ENCODE data around the gene BLOC1S2. TPM values are rescaled to one million over a fixed set of nuclear protein-coding genes. Genes with fewer than 3 reads are reported as not detected.

BLOC1S2 gene
- total RNA-seq (10 to 100 TPM; 36.7 to 49.2 TPM), polyA plus RNA-seq (ENCODE audit: insufficient read length in 6 of 6) (10 to 100 TPM; 27.3 to 31.7 (median 29.0) TPM)
- long read RNA-seq, donor 1, transcript BLOC1S2-203 (4 exons, 2,024 nt): minor isoform, 10 of 45 reads
- long read RNA-seq, donor 1, transcript BLOC1S2-202 (5 exons, 1,249 nt): major isoform, 24 of 45 reads
- long read RNA-seq, donor 1, partial matches to known transcripts: 9 of 45 reads
- long read RNA-seq, donor 1, other reads (novel, unspliced or antisense): 0 of 45 reads
- long read RNA-seq, donor 2, transcript BLOC1S2-202 (5 exons, 1,249 nt): major isoform, 17 of 19 reads
- long read RNA-seq, donor 2, partial matches to known transcripts: 0 of 19 reads
- long read RNA-seq, donor 2, other reads (novel, unspliced or antisense): 0 of 19 reads
- long read RNA-seq, donor 3, transcript BLOC1S2-202 (5 exons, 1,249 nt): major isoform, 13 of 29 reads
- long read RNA-seq, donor 3, transcript BLOC1S2-203 (4 exons, 2,024 nt): minor isoform, 7 of 29 reads
- long read RNA-seq, donor 3, partial matches to known transcripts: 9 of 29 reads
- long read RNA-seq, donor 3, other reads (novel, unspliced or antisense): 0 of 29 reads
- long read RNA-seq, donor 4, transcript BLOC1S2-202 (5 exons, 1,249 nt): major isoform, 21 of 30 reads
- long read RNA-seq, donor 4, partial matches to known transcripts: 3 of 30 reads
- long read RNA-seq, donor 4, other reads (novel, unspliced or antisense): 3 of 30 reads
- long read RNA-seq, donor 5, transcript BLOC1S2-202 (5 exons, 1,249 nt): major isoform, 18 of 39 reads
- long read RNA-seq, donor 5, transcript BLOC1S2-203 (4 exons, 2,024 nt): minor isoform, 10 of 39 reads
- long read RNA-seq, donor 5, partial matches to known transcripts: 10 of 39 reads
- long read RNA-seq, donor 5, other reads (novel, unspliced or antisense): 0 of 39 reads
- long read RNA-seq, donor 6, transcript BLOC1S2-203 (4 exons, 2,024 nt): minor isoform, 9 of 31 reads
- long read RNA-seq, donor 6, transcript BLOC1S2-202 (5 exons, 1,249 nt): major isoform, 22 of 31 reads
- long read RNA-seq, donor 6, partial matches to known transcripts: 0 of 31 reads
- long read RNA-seq, donor 6, other reads (novel, unspliced or antisense): 0 of 31 reads
- long read RNA-seq, donor 7, transcript BLOC1S2-202 (5 exons, 1,249 nt): major isoform, 19 of 29 reads
- long read RNA-seq, donor 7, partial matches to known transcripts: 6 of 29 reads
- long read RNA-seq, donor 7, other reads (novel, unspliced or antisense): 0 of 29 reads
- long read RNA-seq, donor 8, transcript BLOC1S2-202 (5 exons, 1,249 nt): major isoform, 12 of 16 reads
- long read RNA-seq, donor 8, partial matches to known transcripts: 0 of 16 reads
- long read RNA-seq, donor 8, other reads (novel, unspliced or antisense): 0 of 16 reads
- long read RNA-seq, donor 9, partial matches to known transcripts: 0 of 1 reads
- long read RNA-seq, donor 9, other reads (novel, unspliced or antisense): 0 of 1 reads
- long read RNA-seq, donor 10, transcript BLOC1S2-202 (5 exons, 1,249 nt): major isoform, 36 of 42 reads
- long read RNA-seq, donor 10, partial matches to known transcripts: 0 of 42 reads
- long read RNA-seq, donor 10, other reads (novel, unspliced or antisense): 3 of 42 reads
- long read RNA-seq, donor 11, transcript BLOC1S2-202 (5 exons, 1,249 nt): major isoform, 36 of 63 reads
- long read RNA-seq, donor 11, transcript BLOC1S2-203 (4 exons, 2,024 nt): minor isoform, 27 of 63 reads
- long read RNA-seq, donor 11, partial matches to known transcripts: 0 of 63 reads
- long read RNA-seq, donor 11, other reads (novel, unspliced or antisense): 0 of 63 reads
- long read RNA-seq, donor 12, transcript BLOC1S2-203 (4 exons, 2,024 nt): minor isoform, 10 of 21 reads
- long read RNA-seq, donor 12, transcript BLOC1S2-202 (5 exons, 1,249 nt): major isoform, 11 of 21 reads
- long read RNA-seq, donor 12, partial matches to known transcripts: 0 of 21 reads
- long read RNA-seq, donor 12, other reads (novel, unspliced or antisense): 0 of 21 reads

DNA sequence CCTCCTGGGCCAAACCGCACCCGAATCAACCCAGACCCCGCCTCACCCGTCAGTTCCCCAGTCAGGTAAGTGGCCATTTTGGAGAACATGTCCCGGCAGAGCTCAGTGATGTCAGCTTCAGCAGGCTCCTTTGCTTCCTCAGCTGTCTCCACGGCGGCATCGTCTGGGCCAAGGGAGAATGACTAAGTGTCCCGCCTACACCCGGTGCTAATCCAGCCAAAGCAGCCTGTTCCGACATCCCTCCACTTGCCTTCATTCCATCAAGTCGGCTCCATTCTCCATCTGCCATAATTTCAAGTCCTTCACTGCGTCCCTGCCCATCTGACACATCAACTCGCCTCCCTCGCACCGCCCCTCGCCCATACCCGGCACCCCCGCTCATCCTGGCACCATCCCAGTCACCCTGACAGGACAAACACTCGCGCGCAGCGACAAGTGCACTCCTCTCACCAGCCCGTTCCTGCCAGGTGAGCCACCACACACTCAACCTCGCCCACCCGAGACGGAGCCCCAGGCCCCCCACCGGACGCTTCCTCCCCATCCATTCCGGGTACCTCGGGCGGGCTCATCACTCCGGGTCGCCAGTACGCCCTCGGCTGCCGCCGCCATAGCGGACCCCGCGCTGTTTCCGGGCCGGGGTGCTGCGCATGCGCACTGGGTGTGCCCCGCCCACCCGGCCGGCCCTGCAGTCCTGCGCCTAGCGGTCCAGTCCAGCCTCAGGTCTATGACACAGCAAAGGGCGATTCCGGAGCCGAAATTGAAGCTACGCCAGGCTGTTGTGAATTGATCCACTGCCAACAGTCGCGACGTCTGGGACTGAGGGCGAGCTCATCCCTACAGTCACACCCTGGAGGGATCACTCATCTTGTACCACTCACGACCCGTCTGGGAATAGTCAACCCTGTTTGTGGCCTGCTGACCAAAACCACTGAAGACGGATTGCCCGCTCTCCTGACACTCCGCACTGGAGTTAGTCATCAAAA is at the start of gene BLOC1S2:
BLOC1S2 (minus strand) TSS at position 630 of the 983 bp plus-strand sequence; CDS start at position 609, 21 bp downstream.
- peak within 1 kb of the TSS; percentile 77 to 93 for H3K4me3 ChIP-seq
- peaks cover 9 to 58% of the 10 kb centered on the region in 2 donors for H3K4me1 ChIP-seq
- H3K36me3 ChIP-seq: peaks cover 0 to 32% of the 10 kb centered on the region in 2 donors
- intact Hi-C loops (cut with DNase I): no loop called here
- ATAC-seq (peak; percentile 96), DNase-seq (peak; percentile 82 to 97 (median 90))
- H3K27ac ChIP-seq: peak within 1 kb of the TSS; percentile 86 to 94
- TF ChIP-seq, protein P1, sequence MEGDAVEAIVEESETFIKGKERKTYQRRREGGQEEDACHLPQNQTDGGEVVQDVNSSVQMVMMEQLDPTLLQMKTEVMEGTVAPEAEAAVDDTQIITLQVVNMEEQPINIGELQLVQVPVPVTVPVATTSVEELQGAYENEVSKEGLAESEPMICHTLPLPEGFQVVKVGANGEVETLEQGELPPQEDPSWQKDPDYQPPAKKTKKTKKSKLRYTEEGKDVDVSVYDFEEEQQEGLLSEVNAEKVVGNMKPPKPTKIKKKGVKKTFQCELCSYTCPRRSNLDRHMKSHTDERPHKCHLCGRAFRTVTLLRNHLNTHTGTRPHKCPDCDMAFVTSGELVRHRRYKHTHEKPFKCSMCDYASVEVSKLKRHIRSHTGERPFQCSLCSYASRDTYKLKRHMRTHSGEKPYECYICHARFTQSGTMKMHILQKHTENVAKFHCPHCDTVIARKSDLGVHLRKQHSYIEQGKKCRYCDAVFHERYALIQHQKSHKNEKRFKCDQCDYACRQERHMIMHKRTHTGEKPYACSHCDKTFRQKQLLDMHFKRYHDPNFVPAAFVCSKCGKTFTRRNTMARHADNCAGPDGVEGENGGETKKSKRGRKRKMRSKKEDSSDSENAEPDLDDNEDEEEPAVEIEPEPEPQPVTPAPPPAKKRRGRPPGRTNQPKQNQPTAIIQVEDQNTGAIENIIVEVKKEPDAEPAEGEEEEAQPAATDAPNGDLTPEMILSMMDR (IDR thresholded peaks at IDR 0.05): peak in 1 of 2 donors; percentile 30
- no peaks in the 10 kb centered on the region for H3K9me3 ChIP-seq
- no peaks in the 10 kb centered on the region for H3K27me3 ChIP-seq

DNA sequence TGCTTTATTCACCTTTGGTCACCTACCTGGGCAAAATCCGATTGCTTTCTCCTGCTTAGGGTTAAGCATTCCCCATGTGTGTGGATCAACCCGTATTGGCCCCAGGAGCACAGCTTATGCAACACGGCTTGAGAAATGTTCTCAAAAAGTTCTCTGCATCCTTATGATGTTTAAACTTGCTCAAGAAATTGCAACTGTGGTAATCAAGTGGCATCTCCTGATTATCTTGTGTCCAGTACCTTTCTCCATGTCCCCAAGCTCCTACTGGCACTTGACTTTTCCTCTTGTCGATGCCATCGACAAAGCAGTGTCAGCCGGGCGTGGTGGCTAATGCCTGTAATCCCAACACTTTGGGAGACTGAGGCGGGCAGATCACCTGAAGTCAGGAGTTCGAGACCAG is 48.3 kb upstream of the BLOC1S2 start:
- intact Hi-C loops (cut with DNase I): loop anchor here in 1 of 2 donors (10.0 kb wide), 1 partner anchor 180 kb away; the partner anchor contains the start of gene SEC31B
- TF ChIP-seq, protein P1 (IDR thresholded peaks at IDR 0.05): no peak
- Histone ChIP-seq H3K36me3 (no peaks in the 10 kb centered on the region), H3K4me3 (no peak overlapping the region), H3K27me3 (peaks cover 0 to 9% of the 10 kb centered on the region in 2 donors), H3K27ac (no peak overlapping the region), H3K4me1 (peaks cover 0 to 19% of the 10 kb centered on the region in 2 donors), H3K9me3 (no peaks in the 10 kb centered on the region)
- DNase-seq (peak in 1 of 4 donors; percentile 45), ATAC-seq (peak; percentile 67)

DNA sequence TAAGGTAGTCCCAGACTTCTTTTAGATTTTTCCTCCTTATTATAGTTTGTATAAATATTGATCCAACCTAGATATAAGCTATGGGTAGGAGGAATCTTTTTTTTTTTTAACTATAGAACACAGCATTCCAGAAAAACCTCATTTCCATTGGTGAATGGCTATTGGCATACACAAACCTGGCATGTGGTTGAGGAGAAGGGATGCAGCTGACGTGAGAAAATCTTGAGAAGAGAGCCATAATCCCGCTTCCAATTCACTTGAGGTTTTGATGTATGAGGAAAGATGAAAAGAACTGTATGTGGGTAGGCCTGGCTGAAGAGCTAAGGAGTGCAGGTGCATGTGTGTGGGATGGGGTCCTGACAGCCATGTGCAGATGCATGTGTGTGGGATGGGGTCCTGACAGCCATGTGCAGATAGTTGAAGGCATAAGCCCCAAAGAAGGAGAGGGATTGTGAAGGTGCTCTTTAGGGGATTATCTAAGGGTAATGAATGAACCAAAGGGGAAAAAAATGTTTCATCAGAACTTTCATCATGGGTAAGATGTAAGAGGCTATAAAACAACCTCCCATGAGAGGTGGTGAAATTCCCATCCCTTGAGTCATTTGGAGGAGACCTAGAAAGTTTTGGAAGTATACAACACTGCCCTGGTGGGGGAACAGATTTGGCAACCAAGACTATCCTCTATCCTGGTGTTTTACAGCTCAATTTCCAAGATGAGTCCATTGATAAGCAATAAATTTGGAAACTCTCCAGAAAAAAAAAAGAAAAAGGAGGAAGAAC is 47.4 kb upstream of the BLOC1S2 start:
- no peak overlapping the region for H3K27ac ChIP-seq
- no peak overlapping the region for H3K4me3 ChIP-seq
- no peaks in the 10 kb centered on the region for H3K36me3 ChIP-seq
- H3K9me3 ChIP-seq: no peaks in the 10 kb centered on the region
- TF ChIP-seq, protein P1 (IDR thresholded peaks at IDR 0.05): no peak
- H3K4me1 ChIP-seq: peaks cover 0 to 11% of the 10 kb centered on the region in 2 donors
- DNase-seq: no peak
- intact Hi-C loops (cut with DNase I): loop anchor here in 1 of 2 donors (10.0 kb wide), 1 partner anchor 181 kb away; the partner anchor contains the start of gene SEC31B
- peaks cover 0 to 13% of the 10 kb centered on the region in 2 donors for H3K27me3 ChIP-seq
- ATAC-seq: no peak

Data from left lung (tissue), 14 donors.